TTC549 (cell line): Measurements from ENCODE around the gene SGPP1.
"Not testable (repeated sequence)": the region's sequence is repeated elsewhere in the genome, so short reads cannot be mapped to it uniquely, and the experiment has no call there.

Source experiments
- FAIRE-seq: peaks from 2 replicates; lab custom pipeline; 2012; peaks lifted over from hg19 to GRCh38; lab: Jason Lieb, UNC

Gene SGPP1

GRCh38 chr14:63672417-63673180 is 55.3 kb downstream of the SGPP1 start:
- no peak for FAIRE-seq

- no peak for FAIRE-seq
These were observed 55.9 kb downstream of the SGPP1 start for GRCh38 chr14:63671987-63672386.

- FAIRE-seq, result no peak
These were observed 57.2 kb downstream of the SGPP1 start for GRCh38 chr14:63670692-63671091.

GRCh38 chr14:63666335-63666734 is 61.5 kb downstream of the SGPP1 start:
- no peak for FAIRE-seq

- no peak for FAIRE-seq
These were observed 64.2 kb downstream of the SGPP1 start for GRCh38 chr14:63663428-63664341.

- no peak for FAIRE-seq
These were observed 65.1 kb downstream of the SGPP1 start for GRCh38 chr14:63662776-63663175.

DNA sequence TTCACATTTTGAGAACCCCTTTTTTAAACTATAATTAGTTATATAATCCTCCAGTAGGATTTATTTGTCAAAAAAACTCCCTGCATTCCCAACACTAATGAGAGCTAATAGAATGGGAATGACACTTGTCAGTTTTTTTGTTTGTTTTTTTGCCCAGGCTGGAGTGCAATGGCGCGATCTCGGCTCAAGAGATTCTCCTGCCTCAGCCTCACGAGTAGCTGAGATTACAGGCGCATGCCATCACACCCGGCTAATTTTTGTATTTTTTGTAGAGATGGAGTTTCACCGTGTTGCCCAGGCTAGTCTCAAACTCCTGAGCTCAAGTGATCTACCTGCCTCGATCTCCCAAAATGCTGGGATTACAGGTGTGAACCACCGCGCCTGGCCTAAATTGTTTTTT is 66.0 kb downstream of the SGPP1 start:
- FAIRE-seq, result not testable (repeated sequence)

- FAIRE-seq, result no peak
These were observed 68.1 kb downstream of the SGPP1 start for GRCh38 chr14:63659726-63660125.

GRCh38 chr14:63656194-63656593 is 71.7 kb downstream of the SGPP1 start:
- FAIRE-seq, result no peak

GRCh38 chr14:63654936-63655335 is 72.9 kb downstream of the SGPP1 start:
- FAIRE-seq, result no peak

- FAIRE-seq, result no peak
These were observed 73.5 kb downstream of the SGPP1 start for GRCh38 chr14:63654346-63654745.

DNA sequence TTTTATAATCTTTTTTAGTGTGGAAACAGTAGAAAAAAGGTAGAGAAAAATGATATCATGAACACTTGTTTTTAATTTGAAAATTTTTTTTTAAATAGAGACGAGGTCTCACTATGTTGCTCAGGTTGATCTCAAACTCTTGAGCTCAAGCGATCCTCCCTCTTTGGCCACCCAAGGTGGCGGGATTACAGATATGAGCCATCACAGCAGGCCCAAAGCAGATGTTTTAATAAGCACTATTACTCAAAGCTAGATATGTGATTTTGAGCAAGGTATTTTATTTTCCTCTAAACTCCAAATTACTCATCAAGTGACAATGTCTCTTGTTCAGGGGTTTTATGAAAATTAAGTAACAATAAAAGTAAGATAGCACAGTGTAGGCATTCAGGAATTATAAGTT is 75.5 kb downstream of the SGPP1 start:
- no peak for FAIRE-seq

DNA sequence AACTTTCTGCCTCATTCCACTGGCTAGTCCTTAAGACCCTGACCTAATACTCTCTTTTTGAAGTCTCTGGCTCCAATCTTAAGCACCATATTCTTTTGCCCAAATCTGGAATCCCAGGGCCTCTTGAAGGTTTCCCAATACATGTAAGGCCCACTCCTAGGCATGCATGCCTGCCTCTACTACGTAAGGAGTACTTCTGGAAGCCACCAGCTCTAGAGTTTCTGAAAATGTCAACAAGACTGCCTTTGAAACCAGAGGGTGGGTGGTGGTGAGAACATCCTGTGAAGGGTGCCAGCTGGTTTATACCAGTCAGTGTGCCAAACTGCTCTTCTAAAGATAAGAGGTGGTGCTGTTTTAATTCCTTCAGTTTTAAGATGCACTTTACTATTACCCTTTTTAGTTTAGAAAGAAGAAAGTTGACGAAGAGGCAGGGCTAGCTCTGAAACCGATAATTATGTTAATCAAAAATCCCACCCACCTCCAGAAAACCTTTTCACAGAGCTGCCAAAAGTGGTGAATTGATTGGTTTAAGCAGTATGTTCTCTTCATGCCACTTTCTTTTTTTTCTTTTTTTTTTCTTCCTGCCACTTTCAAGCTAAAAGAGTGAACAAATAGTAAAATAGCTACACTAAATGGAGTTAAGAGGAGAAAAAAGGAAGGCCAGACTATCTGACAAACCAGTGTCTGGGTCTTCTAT is 77.5 kb downstream of the SGPP1 start:
- FAIRE-seq, result no peak

GRCh38 chr14:63647696-63648410 is 80.0 kb downstream of the SGPP1 start:
- FAIRE-seq, result no peak

DNA sequence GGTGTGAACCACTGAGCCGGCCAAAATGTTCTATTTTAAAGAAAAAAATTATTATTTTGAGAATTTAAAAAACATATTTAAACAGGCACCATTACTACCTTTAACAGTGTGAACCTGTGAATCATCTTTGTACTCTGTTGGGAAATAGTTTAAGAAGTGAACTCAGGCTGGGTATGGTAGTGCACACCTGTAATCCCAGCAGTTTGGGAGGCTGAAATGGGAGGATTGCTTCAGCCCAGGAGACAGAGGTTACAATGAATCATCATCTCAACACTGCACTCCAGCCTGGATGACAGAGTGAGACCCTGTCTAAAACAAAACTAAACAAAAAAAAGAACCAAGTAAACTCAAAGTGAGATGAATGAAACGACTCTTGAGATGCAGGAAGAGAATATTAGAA is 83.1 kb downstream of the SGPP1 start:
- no peak for FAIRE-seq

GRCh38 chr14:63642656-63643382 is 85.0 kb downstream of the SGPP1 start:
- FAIRE-seq, result no peak

DNA sequence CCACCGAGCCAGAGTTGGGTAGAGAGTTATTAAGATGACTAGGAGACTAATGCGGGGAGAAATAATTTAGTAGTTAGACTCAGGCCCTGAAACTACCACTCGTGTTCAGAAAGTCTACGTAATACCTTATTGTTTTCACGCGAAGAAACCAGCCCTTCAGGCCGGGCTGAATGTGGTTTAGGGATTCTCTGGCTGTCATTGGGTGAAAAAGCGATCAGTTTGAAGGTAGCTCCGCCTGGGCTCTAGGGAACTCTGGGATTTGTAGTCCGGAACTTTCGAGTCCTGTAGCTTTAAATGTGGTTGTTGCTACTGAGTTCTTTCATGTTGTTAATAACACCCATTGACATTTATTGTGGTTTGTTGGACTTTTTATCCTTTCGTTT is 85.6 kb downstream of the SGPP1 start:
- FAIRE-seq, result no peak

- peak; percentile 96 for FAIRE-seq
These were observed 86.2 kb downstream of the SGPP1 start, which contains the start of gene WDR89 for GRCh38 chr14:63641473-63642228. TSS of gene WDR89 (minus strand) at chr14:63641871. CDS start at chr14:63599942, 41,929 bp downstream.

DNA sequence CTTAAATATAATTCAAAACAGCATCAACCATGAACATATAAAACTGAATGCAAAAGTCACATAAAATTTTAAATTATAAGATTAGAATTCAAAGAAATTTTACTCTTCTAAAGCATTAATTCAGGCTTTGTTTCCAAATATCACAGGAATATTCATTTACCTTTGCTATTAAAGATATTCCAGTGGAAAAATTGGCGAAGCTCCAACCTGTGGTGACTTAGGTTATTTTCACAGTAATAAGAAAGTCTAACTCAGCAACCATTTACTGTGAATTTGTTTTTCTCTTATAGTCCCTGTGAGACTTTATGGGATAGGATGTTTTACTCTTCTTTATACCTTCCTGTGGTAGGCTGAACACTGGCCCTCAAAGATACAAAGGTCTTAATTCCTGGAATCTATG is 89.4 kb downstream of the SGPP1 start:
- no peak for FAIRE-seq

GRCh38 chr14:63636094-63636635 is 91.7 kb downstream of the SGPP1 start:
- FAIRE-seq, result not testable (repeated sequence)
